ENCODE data around the gene MSANTD2. TPM values are rescaled to one million over a fixed set of nuclear protein-coding genes. Genes with fewer than 3 reads are reported as not detected.

Gene MSANTD2
- total and polyA plus RNA-seq, 11 donors = 2.2 to 5.4 (median 3.1) TPM

DNA sequence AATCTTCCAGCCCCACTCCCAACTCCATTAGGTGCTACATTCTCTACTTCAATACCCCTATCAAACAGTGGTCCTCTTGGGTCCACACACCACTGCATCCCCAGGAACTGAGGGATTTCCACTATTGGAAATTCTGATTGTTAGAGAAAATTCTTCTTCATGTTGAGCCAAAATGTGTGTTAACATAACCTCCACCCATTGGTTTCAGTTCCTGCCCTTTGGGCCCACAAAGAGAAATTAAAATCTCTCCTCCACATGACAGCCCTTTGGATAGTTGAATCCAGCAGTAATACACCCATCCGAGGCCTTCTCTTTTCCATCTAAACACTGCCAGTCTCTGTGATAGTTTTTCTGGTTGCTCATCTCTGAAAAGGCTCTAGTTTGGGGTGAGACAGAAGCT lies 50.3 kb downstream of the MSANTD2 start:
- peaks cover 0 to 88% (median 59%) of the 10 kb centered on the region in 12 donors for H3K4me1 ChIP-seq
- TF ChIP-seq POLR2A (IDR thresholded peaks at IDR 0.05) = no peak
- TF ChIP-seq, protein P1, sequence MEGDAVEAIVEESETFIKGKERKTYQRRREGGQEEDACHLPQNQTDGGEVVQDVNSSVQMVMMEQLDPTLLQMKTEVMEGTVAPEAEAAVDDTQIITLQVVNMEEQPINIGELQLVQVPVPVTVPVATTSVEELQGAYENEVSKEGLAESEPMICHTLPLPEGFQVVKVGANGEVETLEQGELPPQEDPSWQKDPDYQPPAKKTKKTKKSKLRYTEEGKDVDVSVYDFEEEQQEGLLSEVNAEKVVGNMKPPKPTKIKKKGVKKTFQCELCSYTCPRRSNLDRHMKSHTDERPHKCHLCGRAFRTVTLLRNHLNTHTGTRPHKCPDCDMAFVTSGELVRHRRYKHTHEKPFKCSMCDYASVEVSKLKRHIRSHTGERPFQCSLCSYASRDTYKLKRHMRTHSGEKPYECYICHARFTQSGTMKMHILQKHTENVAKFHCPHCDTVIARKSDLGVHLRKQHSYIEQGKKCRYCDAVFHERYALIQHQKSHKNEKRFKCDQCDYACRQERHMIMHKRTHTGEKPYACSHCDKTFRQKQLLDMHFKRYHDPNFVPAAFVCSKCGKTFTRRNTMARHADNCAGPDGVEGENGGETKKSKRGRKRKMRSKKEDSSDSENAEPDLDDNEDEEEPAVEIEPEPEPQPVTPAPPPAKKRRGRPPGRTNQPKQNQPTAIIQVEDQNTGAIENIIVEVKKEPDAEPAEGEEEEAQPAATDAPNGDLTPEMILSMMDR (IDR thresholded peaks at IDR 0.05) = no peak
- no peaks in the 10 kb centered on the region for H3K9me3 ChIP-seq
- H3K4me3 ChIP-seq = no peak overlapping the region
- 64 to 69% (median 66%) methylated on average over 1 of the region's 1 CpG for WGBS, 4 donors
- intact Hi-C loops (cut with DNase I) = no loop called here
- H3K27ac ChIP-seq = peak overlapping the region in 2 of 12 donors; percentile 46 to 56
- H3K27me3 ChIP-seq = peaks cover 11 to 69% (median 32%) of the 10 kb centered on the region in 9 donors
- no peak for ATAC-seq
- peaks cover 0 to 37% (median 15%) of the 10 kb centered on the region in 9 donors for H3K36me3 ChIP-seq
- no peak for DNase-seq

DNA sequence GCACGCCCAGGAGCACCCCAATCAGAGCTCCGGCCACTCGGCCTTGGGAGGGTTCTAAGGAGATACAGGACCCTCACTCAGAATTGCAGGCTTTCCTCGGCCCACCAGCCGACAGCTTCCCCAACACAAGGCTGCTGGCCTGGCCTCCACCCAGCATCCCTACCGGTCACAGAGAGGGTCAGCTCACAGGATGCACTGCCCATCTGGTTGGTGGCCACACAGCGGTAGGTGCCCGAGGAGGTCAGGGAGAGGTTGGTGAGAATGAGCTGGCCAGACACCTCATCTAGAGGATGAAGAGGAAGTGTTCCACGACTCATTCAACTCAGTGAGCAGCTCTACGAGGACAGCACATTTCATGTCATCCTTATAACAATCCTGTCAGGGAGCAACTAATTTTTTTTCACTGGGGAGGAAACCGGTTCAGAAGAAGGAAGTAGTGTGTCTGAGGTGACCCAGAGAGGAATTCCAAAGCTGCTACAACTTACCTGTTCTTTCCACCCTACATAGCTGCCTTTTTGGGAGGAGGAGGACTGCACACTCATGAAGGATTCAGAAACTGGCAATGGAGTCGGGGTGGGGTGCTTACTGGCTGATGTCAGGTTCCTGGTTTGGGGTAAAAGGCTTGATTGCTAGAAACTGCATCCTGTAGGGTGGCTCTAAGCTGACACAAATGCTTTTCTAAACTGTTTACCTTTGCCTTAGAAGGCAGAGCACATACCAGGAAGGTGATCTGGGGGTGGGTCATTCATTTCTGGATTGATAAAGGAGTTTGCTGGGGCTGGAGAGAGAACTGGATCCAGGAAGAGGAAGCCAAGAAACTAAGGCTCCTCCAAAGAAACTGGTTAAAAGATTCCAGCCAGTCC lies 51.5 kb downstream of the MSANTD2 start:
- intact Hi-C loops (cut with DNase I) = no loop called here
- TF ChIP-seq POLR2A (IDR thresholded peaks at IDR 0.05) = no peak
- TF ChIP-seq, protein P1 (IDR thresholded peaks at IDR 0.05) = no peak
- WGBS, 4 donors = 27 to 46% (median 36%) methylated on average over 11 to 12 of the region's 12 CpGs
- H3K9me3 ChIP-seq = no peaks in the 10 kb centered on the region
- peaks cover 0 to 76% (median 49%) of the 10 kb centered on the region in 12 donors for H3K4me1 ChIP-seq
- H3K4me3 ChIP-seq = no peak overlapping the region
- peak in 1 of 5 donors; percentile 63 for DNase-seq
- peak overlapping the region in 9 of 12 donors; percentile 18 to 64 (median 46) for H3K27ac ChIP-seq
- peaks cover 15 to 81% (median 35%) of the 10 kb centered on the region in 9 donors for H3K27me3 ChIP-seq
- ATAC-seq = peak in 3 of 4 donors; percentile 9 to 12 (median 11)
- peaks cover 0 to 25% (median 13%) of the 10 kb centered on the region in 9 donors for H3K36me3 ChIP-seq

DNA sequence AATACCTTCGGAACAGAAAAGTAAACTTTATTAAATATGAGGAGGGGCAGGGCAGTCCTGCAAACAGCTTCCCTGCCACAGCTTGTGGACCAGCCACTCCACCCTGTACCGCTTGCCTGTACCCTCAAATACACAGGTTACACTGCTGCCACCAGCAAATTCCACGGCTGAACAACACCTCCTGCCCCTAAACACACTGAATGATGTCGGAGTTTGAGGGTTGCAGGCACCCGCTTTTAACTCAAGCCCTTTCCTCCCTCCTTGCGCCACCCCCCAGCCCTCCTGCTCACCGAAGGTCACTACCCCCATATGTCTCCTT lies 52.1 kb downstream of the MSANTD2 start:
- Histone ChIP-seq H3K27ac (peak overlapping the region in 7 of 12 donors; percentile 27 to 64 (median 52)), H3K4me1 (peaks cover 0 to 70% (median 44%) of the 10 kb centered on the region in 12 donors), H3K4me3 (no peak overlapping the region), H3K27me3 (peaks cover 15 to 84% (median 35%) of the 10 kb centered on the region in 9 donors), H3K9me3 (no peaks in the 10 kb centered on the region), H3K36me3 (peaks cover 0 to 19% (median 7%) of the 10 kb centered on the region in 9 donors)
- intact Hi-C loops (cut with DNase I) = no loop called here
- 39 to 54% (median 42%) methylated on average over 7 of the region's 7 CpGs for WGBS, 4 donors
- DNase-seq = no peak
- ATAC-seq = no peak
- TF ChIP-seq, protein P1 (IDR thresholded peaks at IDR 0.05) = no peak
- TF ChIP-seq POLR2A (IDR thresholded peaks at IDR 0.05) = no peak

DNA sequence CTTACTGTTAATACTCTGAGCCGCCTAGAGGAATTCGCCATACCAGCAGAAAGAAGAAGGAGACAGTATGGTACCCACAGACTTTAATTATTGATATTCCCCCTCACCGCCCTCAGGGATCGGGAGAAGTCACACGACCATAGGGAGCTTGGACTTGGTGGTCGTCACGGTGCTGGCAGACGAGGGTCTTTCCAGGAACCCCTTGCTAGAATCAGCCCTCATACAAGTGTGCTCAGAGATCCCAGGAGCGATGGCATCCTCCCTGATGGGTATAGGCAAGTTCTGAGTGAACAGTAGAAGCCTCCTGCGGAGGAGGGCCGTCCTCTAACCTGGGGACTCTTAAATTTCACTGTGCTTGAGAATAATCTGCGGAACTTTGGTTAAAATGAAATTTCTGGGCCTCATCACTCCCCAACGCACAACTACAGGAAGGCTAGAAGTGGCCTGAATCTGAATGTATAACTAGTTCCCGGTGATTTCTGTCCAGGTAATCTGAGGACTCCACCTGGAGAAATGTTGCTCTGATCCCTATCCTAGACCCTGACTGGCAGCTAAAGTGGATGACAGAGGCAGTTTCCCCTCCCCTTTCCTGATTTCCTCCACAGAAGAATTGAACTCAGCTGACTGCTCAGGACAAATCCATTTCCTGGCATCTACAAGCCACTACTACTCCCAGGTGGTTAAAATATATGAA lies 52.7 kb downstream of the MSANTD2 start:
- TF ChIP-seq, protein P1 (IDR thresholded peaks at IDR 0.05) = no peak
- no peak for TF ChIP-seq POLR2A (IDR thresholded peaks at IDR 0.05)
- H3K4me3 ChIP-seq = peak overlapping the region in 1 of 12 donors; percentile 47
- DNase-seq (no peak), ATAC-seq (no peak)
- intact Hi-C loops (cut with DNase I) = loop anchor here in 2 of 10 donors (2.0 kb wide), 1 partner anchor 13 kb away; no protein-coding TSS in a partner anchor
- H3K4me1 ChIP-seq = peaks cover 0 to 66% (median 40%) of the 10 kb centered on the region in 12 donors
- peak overlapping the region in 8 of 12 donors; percentile 34 to 71 (median 60) for H3K27ac ChIP-seq
- WGBS, 4 donors = 46 to 65% (median 55%) methylated on average over 14 of the region's 14 CpGs
- H3K9me3 ChIP-seq = no peaks in the 10 kb centered on the region
- H3K36me3 ChIP-seq = peaks cover 0 to 15% (median 2%) of the 10 kb centered on the region in 9 donors
- peaks cover 15 to 82% (median 35%) of the 10 kb centered on the region in 9 donors for H3K27me3 ChIP-seq
